Stimulated activated CD4-positive, alpha-beta T cell treated with anti-CD3 and anti-CD28 coated beads, TNF-alpha, amount 100 ng/mL, for 48 hours (primary cell): ENCODE data around the gene JADE1.

Experiments
- DNase-seq, 3 donors: peaks; one replicate each; pipeline ENCODE4 v3.0.0-alpha.2; 2020; ENCODE audit warnings: low read depth in 3 of 3

JADE1 gene

GRCh38 chr4:128871948-128872347 lies 62.4 kb downstream of the JADE1 start:
- no peak for DNase-seq

- no peak for DNase-seq
These were observed 66.7 kb downstream of the JADE1 start for GRCh38 chr4:128876200-128876599.

GRCh38 chr4:128877934-128878333 lies 68.4 kb downstream of the JADE1 start:
- DNase-seq: no peak

- no peak for DNase-seq
These were observed 69.8 kb downstream of the JADE1 start for GRCh38 chr4:128879283-128879682.

GRCh38 chr4:128879971-128880370 lies 70.5 kb downstream of the JADE1 start:
- no peak for DNase-seq

GRCh38 chr4:128880662-128881061 lies 71.2 kb downstream of the JADE1 start:
- no peak for DNase-seq

GRCh38 chr4:128904821-128905220 lies 95.3 kb downstream of the JADE1 start:
- no peak for DNase-seq

- DNase-seq: no peak
These were observed 97.1 kb downstream of the JADE1 start for GRCh38 chr4:128906581-128906980.

GRCh38 chr4:128907981-128908380 lies 98.5 kb downstream of the JADE1 start:
- DNase-seq: no peak

- no peak for DNase-seq
These were observed 99.2 kb downstream of the JADE1 start for GRCh38 chr4:128908735-128909134.

- no peak for DNase-seq
These were observed 103.7 kb downstream of the JADE1 start for GRCh38 chr4:128913228-128913627.

- DNase-seq: no peak
These were observed 106.0 kb downstream of the JADE1 start for GRCh38 chr4:128915544-128915943.

- no peak for DNase-seq
These were observed 107.3 kb downstream of the JADE1 start for GRCh38 chr4:128916832-128917231.

- DNase-seq: no peak
These were observed 108.3 kb downstream of the JADE1 start for GRCh38 chr4:128917781-128918180.

- DNase-seq: no peak
These were observed 112.5 kb downstream of the JADE1 start for GRCh38 chr4:128921954-128922353.
